Renal pelvis (tissue), 4 donors: ENCODE measurements around the gene NPHP1. TPM values are rescaled to one million over a fixed set of nuclear protein-coding genes. Genes with fewer than 3 reads are reported as not detected.
"Not testable (repeated sequence)": the region's sequence is repeated elsewhere in the genome, so short reads cannot be mapped to it uniquely, and the experiment has no call there.

Experiments used
- DNase-seq: peaks from one replicate; pipeline ENCODE4 v3.0.0-alpha.2; 2013
- polyA plus RNA-seq, 3 donors: library from polyadenylated mRNA; unstranded; fragments of 120-200 nt; gene quantifications; one replicate each; pipeline ENCODE4 v1.2.1, GENCODE V29; 2013; ENCODE audit not compliant: insufficient read length in 3 of 3

The NPHP1 gene
- polyA plus RNA-seq, 3 donors = 13.4 to 25.2 (median 20.8) TPM

- DNase-seq = no peak
Observed at GRCh38 chr2:110205660-110206455, 1.0 kb upstream of the NPHP1 start.

- no peak for DNase-seq
Observed at GRCh38 chr2:110198016-110198415, 6.8 kb downstream of the NPHP1 start.

DNA sequence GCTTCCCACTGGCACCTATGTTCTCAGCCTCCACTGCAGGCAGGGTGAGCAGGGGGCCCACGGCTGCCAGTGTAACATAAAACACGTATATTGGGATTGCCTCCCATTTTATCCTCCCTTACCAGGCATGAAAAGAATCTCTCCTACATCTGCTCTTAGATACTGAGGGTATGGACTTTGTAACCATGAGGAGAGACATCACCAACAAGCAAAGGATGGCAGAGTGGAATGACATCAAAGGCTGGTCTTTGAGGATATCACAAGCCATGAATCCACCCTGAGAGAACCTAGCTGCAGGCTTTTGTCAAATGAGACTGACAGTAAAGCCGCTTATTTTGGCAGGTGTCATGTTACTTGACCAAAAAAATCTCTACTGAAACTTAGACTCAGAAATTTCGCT, 7.4 kb downstream of the NPHP1 start:
- DNase-seq = no peak

DNA sequence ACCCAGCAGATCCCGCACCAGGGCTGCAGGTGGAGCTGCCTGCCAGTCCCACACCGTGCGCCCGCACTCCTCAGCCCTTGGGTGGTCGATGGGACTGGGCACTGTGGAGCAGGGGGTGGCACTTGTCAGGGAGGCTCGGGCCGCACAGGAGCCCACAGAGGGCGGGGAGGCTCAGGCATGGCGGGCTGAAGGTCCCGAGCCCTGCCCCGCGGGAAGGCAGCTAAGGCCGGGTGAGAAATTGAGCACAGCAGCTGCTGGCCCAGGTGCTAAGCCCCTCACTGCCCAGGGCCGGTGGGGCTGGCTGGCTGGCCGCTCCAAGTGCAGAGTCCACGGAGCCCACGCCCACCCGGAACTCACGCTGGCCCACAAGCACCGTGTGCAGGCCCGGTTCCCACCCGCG, 14.6 kb downstream of the NPHP1 start:
- DNase-seq = not testable (repeated sequence)

GRCh38 chr2:110182449-110182848, 22.4 kb downstream of the NPHP1 start:
- DNase-seq = no peak

- DNase-seq = no peak
Observed at GRCh38 chr2:110180036-110180435, 24.8 kb downstream of the NPHP1 start.

- DNase-seq = no peak
Observed at GRCh38 chr2:110173523-110173922, 31.3 kb downstream of the NPHP1 start.

- DNase-seq = no peak
Observed at GRCh38 chr2:110172506-110172905, 32.3 kb downstream of the NPHP1 start.

DNA sequence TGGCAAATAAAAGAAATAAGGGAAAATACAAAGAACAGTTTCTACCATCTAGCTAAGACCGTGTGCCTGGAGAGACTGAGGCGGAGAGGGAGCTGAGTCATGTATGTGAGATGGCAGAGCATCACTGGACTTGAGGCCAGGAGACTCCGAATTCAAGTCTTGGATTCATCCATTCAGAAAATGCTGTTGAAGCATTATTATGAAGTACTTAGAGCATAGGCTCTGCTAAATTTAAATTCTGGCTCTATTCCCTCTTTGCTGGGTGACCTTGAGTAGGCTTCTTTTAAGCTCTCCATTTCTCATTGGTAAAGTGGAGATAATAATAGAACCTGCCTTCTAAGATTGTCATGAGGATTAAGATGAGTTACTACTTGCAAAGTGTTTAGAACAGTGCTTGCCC, 34.7 kb downstream of the NPHP1 start:
- no peak for DNase-seq

DNA sequence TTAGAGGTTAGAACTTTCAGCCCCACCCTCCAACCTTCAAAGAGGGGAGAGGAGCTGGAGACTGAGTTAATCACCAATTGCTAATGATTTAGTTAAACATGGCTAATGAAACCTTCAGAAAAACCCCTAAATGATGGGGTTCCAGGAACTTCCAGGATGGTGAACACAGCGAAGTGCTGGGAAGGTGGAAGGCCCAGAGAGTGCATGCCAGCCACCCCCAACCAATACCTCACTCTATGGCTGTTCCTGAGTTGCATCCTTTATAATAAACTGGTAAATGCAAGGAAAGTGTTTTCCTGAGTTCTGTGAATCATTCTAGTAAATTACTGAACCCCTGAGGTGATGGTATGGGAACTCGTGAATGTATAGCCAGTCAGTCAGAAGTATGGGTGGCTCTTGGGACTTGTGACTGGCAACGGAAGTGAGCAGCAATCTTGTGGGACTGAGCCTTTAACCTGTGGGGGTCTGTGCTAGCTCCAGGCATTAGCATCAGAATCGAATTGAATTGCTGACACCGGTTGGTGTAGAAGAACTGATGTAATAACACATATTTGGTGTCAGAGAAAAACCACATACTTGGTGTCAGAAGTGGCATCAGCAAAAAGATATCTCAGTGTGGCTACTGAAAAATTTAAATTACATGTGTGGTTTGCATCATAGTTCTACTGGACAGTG, 37.4 kb downstream of the NPHP1 start:
- DNase-seq = no peak

DNA sequence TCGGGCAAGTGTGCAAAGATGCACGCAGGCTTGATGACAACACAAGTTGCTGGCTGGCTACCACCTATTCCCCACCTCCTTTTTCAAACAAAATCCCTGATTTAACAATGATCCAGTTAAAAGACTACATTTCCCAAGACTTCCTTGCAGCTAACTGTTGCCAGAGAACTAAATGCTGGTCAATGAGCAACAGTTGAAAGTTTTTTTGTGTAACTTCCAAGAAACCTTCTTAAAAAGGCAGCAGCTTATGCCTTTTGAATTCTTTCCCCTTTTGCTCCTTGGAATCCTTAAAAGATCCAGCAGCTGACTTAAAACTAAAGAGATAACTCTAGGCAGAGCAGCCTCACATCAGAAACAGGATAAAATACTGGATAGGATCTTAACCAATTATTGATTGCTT, 38.5 kb downstream of the NPHP1 start:
- DNase-seq = no peak

GRCh38 chr2:110157153-110157793, 47.5 kb downstream of the NPHP1 start:
- DNase-seq = peak; percentile 24

DNA sequence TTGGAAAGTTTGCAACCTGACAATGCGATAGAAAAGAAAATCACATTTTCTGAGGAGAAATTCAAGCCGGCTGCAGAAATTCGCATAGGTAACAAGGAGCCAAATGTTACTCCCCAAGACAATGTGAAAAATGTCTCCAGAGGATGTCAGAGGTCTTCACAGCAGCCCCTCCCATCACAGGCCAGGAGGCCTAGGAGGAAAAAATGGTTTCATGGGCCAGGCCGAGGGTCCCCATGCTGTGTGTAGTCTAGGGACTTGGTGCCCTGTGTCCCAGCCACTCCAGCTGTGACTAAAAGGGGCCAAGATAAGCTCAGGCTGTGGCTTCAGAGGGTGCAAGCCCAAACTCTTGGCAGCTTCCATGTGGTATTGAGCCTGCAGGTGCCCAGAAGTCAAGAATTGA, 50.0 kb downstream of the NPHP1 start:
- DNase-seq = not testable (repeated sequence)

- not testable (repeated sequence) for DNase-seq
Observed at GRCh38 chr2:110154188-110154587, 50.6 kb downstream of the NPHP1 start.

DNA sequence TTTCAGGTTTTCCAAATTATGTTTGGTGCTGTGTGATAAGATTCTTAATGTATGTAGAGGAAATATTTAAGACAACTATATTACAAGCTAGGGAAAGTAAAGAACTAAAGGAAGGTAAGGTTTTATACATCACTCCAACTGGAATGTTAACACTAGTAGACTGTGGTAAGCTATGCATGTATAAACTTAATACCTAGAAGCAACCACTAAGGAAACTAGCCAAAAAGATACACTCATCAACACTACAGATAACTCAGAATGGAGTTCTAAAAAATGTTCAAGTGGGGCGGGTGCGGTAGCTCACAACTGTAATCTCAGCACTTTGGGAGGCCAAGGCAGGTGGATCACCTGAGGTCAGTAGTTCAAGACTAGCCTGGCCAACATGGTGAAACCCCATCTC, 51.4 kb downstream of the NPHP1 start:
- DNase-seq = no peak

- no peak for DNase-seq
Observed at GRCh38 chr2:110152943-110153342, 51.9 kb downstream of the NPHP1 start.

DNA sequence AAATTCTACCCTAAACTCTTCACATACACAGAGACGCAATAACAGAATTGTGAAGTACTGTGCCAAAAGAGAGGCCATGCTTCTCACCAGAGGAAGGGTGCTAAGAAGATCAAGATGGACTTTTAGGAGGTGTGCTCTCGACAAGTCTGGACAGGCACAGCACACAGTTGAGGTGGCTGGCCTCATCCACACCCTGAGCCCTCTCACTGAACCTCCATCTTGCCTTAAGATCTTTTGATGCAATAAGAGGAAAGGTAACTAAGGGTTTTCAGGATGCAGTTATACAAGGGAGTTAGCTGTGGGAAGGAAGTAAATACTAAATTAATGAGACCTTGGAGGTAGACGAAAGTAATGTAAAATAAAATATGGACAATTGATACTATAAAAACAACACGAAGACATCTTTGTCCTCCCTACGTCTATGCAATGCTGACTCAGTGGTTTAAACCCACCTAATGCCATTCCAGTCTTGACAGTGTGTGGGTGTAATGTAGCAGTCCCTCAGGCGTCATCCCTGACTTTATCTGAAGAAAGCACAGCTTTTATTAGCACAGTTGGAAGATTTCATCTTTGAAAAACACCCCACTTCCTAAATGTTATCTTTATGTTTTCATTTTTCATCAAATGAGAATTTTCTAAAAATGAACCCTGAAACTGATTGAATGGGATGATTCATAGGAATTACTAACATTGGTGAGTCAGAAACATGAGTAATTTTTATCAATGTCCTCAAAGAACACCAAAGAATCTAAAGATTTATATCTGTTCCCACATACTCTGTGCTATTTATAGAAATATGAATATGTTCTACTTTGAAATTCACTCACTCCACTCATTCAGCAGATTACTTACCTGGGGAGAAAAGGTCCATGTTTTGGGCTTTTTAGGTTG, 55.2 kb downstream of the NPHP1 start:
- DNase-seq = no peak

DNA sequence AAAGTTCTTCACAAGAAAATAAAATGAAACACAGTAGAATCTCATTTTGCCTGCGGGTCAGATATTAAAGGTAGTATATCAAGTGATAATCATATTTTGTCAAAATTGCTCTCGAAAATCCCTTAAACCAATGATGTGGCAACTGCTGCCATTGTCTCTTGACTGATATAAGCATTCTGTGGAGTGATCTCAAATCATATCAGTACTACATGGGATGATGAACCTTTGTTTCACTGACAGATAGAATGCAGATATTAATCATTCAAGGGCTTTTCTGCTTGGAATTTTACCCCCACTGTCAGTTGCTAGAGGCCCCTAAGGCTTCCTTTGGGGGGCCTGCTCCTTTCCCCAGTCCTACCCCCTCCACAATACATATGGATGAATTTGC, 57.9 kb downstream of the NPHP1 start:
- no peak for DNase-seq

DNA sequence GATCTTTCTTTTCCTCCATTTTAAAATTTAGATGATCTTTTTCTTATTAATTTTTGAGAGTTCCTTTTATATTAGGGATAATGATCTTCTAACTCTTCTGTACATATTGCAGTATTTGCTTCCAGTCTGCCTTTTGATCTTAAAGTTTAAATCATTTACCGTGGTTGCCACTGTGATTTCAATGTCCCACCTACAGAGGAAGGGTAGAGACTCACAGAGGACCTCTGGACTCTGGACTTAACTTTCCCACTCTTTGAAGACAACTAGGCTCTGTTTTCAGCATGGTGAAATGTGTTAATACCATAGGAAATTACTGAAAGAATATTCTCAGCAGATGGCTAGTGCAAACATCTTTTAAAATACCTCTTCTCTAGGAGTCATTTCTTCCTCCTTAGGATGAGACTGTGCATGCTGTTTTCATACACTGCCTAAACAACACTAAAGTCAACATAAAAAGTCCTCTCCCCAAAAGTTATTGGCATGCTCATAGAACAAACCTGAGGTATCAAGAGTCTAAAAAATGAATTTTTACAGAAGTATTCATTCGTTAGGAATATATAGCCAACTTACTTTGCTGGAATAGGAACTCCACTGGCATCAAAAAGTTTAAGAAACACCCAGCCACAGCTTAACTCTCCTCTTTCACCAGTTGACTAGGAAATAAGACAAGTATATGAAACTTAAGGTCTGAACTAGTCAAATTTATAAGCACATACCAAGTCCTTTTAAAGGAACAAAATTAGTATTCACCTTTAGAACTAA, 58.4 kb downstream of the NPHP1 start:
- DNase-seq = no peak

GRCh38 chr2:110143982-110144381, 60.8 kb downstream of the NPHP1 start:
- no peak for DNase-seq

GRCh38 chr2:110140401-110140800, 64.4 kb downstream of the NPHP1 start:
- DNase-seq = no peak
